Esophagus muscularis mucosa (tissue), 4 donors: ENCODE data around the gene SLC36A1. TPM values are rescaled to one million over a fixed set of nuclear protein-coding genes. Genes with fewer than 3 reads are reported as not detected.

Source experiments
- DNase-seq: peaks from one replicate; pipeline ENCODE4 v3.0.0-alpha.2; 2017; ENCODE audit errors: extremely low spot score
- H3K27ac ChIP-seq, 4 donors: fragments of 200-600 bp; sonication (generic); replicated peaks in 1 of 4; 1 replicate in 3 of 4; 2 replicates in 1 of 4; pipeline ENCODE4 v1.5.1; 2016 to 2019; ENCODE audit warnings: mild to moderate bottlenecking in 1 of 4
- H3K27me3 ChIP-seq, 4 donors: fragments of 200-600 bp; sonication (generic); one replicate each; pipeline versions ENCODE4 v1.5.1 to v1.6.0; 2016 to 2019
- H3K36me3 ChIP-seq, 4 donors: fragments of 200-600 bp; sonication (generic); one replicate each; pipeline ENCODE4 v1.5.1; 2016 to 2019
- H3K4me1 ChIP-seq, 4 donors: fragments of 200-600 bp; sonication (generic); one replicate each; pipeline ENCODE4 v1.5.1; 2016 to 2019
- H3K4me3 ChIP-seq, 4 donors: fragments of 200-600 bp; sonication (generic); 1 replicate in 2 of 4; 2 replicates in 2 of 4; pipeline ENCODE4 v1.5.1; 2016 to 2019; ENCODE audit warnings: mild to moderate bottlenecking in 4 of 4, moderate library complexity in 1 of 4
- H3K9me3 ChIP-seq, 4 donors: fragments of 200-600 bp; sonication (generic); 1 replicate in 3 of 4; 2 replicates in 1 of 4; pipeline ENCODE4 v1.5.1; 2016 to 2019
- CTCF ChIP-seq, 3 experiments: fragments of 200-600 bp in 2 of 3; fragments of 450-650 bp in 1 of 3; sonication (generic) in 2 of 3; IDR thresholded peaks; one replicate each; pipeline ENCODE4 v1.5.1; 2017 to 2019; ENCODE audit warnings: antibody characterized with exemption in 3 of 3, mild to moderate bottlenecking in 2 of 3, moderate library complexity in 1 of 3
- EP300 ChIP-seq: sonication (generic); formaldehyde crosslinking; IDR thresholded peaks from one replicate; pipeline ENCODE4 v1.6.1; 2017; ENCODE audit warnings: antibody characterized with exemption
- POLR2A ChIP-seq: fragments of 450-650 bp; IDR thresholded peaks from one replicate; pipeline ENCODE4 v1.6.1; 2017; ENCODE audit warnings: antibody characterized with exemption, moderate library complexity, mild to moderate bottlenecking, low read depth
- POLR2AphosphoS5 ChIP-seq, 2 donors: sonication (generic); formaldehyde crosslinking; IDR thresholded peaks; one replicate each; pipeline ENCODE4 v1.6.1; 2017; ENCODE audit warnings: antibody characterized with exemption in 2 of 2
- WGBS: methylation state at CpG from one replicate; pipeline ENCODE4 v1.1.5; 2018; 5-methylcytosine and 5-hydroxymethylcytosine counted together
- intact Hi-C: fragments of 100-400 bp; cut with DNase I; formaldehyde crosslinking; loops from one replicate; pipeline ENCODE4 v1.15.1; 2023
- total RNA-seq, 4 donors: library from RNA; depleted of rRNA; stranded (reverse); fragments of >200 nt; gene quantifications; one replicate each; pipeline versions ENCODE4 v1.1.0 to v1.2.1, GENCODE V29; 2016

Gene SLC36A1
- total RNA-seq, 4 donors from 2014 or later = 5.1 to 13.7 (median 8.8) TPM

DNA sequence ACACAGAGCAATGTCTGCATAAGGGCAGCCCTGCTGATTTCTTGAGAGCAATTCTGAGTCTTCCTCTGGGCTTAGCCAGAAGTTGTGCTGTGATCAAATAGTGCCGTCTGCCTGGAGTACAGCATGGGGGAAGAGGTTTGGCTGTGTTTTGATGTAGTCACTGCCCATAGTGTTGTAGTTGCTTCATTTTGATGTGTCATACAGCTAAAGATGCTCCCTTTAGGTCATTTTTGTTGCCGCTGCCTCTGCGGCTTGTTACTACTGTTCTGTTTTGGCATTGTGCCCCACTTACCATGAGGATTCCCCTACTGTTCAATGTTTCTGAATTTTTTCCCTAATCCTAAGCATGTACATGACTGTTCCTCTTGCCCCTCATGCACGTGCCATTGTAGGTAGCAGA is 23.0 kb downstream of the SLC36A1 start:
- H3K36me3 ChIP-seq = peaks cover 15 to 77% (median 30%) of the 10 kb centered on the region in 4 donors
- intact Hi-C loops = no loop called here
- WGBS = 88% methylated on average over 4 of the region's 4 CpGs
- TF ChIP-seq CTCF (IDR thresholded peaks at IDR 0.05) (no peak), POLR2AphosphoS5 (IDR thresholded peaks at IDR 0.05) (no peak), POLR2A (no peak), EP300 (no peak)
- H3K4me3 ChIP-seq = no peak overlapping the region
- no peaks in the 10 kb centered on the region for H3K4me1 ChIP-seq
- H3K27me3 ChIP-seq = no peaks in the 10 kb centered on the region
- H3K9me3 ChIP-seq = no peaks in the 10 kb centered on the region
- no peak for DNase-seq
- H3K27ac ChIP-seq = no peak overlapping the region

GRCh38 chr5:151471276-151471675 is 23.9 kb downstream of the SLC36A1 start:
- H3K27ac ChIP-seq = no peak overlapping the region
- no peaks in the 10 kb centered on the region for H3K27me3 ChIP-seq
- intact Hi-C loops = no loop called here
- H3K9me3 ChIP-seq = no peaks in the 10 kb centered on the region
- WGBS = 86% methylated on average over 1 of the region's 1 CpG
- H3K4me1 ChIP-seq = no peaks in the 10 kb centered on the region
- DNase-seq = no peak
- no peak overlapping the region for H3K4me3 ChIP-seq
- peaks cover 13 to 78% (median 29%) of the 10 kb centered on the region in 4 donors for H3K36me3 ChIP-seq
- no peak for TF ChIP-seq CTCF (IDR thresholded peaks at IDR 0.05)
- no peak for TF ChIP-seq EP300
- TF ChIP-seq POLR2AphosphoS5 (IDR thresholded peaks at IDR 0.05) = no peak
- no peak for TF ChIP-seq POLR2A

DNA sequence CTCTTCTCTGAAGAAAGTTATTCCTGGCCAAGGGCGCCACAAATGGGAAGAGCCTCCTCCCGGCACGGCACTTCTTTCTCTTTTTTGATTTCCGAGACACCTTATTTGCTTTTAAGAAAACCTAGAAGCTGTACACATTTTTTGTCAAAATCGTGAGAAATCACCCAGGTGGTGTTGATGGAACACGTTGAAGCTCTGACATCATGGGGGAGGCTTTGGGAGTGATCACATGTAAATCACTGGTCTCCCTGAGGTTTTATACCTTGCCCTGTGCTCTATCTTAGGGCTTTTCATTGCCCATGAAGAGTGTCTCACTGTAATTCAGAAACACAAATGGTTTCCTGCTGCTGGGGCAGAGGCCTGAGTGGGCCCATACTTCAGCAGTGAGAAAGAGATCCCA is 27.4 kb downstream of the SLC36A1 start:
- WGBS = 89% methylated on average over 6 of the region's 6 CpGs
- no peak for DNase-seq
- Histone ChIP-seq H3K36me3 (peaks cover 14 to 80% (median 24%) of the 10 kb centered on the region in 4 donors), H3K9me3 (no peaks in the 10 kb centered on the region), H3K4me1 (peaks cover 0 to 3% (median under 1%) of the 10 kb centered on the region in 4 donors), H3K27me3 (no peaks in the 10 kb centered on the region), H3K4me3 (no peak overlapping the region), H3K27ac (no peak overlapping the region)
- intact Hi-C loops = no loop called here
- TF ChIP-seq POLR2AphosphoS5 (IDR thresholded peaks at IDR 0.05) (no peak), EP300 (no peak), POLR2A (no peak), CTCF (IDR thresholded peaks at IDR 0.05) (no peak)

- no peaks in the 10 kb centered on the region for H3K27me3 ChIP-seq
- intact Hi-C loops = no loop called here
- WGBS = 76% methylated on average over 2 of the region's 2 CpGs
Measured at GRCh38 chr5:151475388-151475787, 28.0 kb downstream of the SLC36A1 start.

More at GRCh38 chr5:151475388-151475787, 28.0 kb downstream of the SLC36A1 start:
- Histone ChIP-seq H3K9me3 (no peaks in the 10 kb centered on the region), H3K4me1 (peaks cover under 1 to 9% (median 6%) of the 10 kb centered on the region in 4 donors), H3K4me3 (no peak overlapping the region), H3K36me3 (peaks cover 14 to 74% (median 23%) of the 10 kb centered on the region in 4 donors), H3K27ac (no peak overlapping the region)
- DNase-seq = no peak
- TF ChIP-seq EP300 (no peak), POLR2AphosphoS5 (IDR thresholded peaks at IDR 0.05) (no peak), CTCF (IDR thresholded peaks at IDR 0.05) (no peak), POLR2A (no peak)
